Measurements from ENCODE around the gene CHID1.

DNA sequence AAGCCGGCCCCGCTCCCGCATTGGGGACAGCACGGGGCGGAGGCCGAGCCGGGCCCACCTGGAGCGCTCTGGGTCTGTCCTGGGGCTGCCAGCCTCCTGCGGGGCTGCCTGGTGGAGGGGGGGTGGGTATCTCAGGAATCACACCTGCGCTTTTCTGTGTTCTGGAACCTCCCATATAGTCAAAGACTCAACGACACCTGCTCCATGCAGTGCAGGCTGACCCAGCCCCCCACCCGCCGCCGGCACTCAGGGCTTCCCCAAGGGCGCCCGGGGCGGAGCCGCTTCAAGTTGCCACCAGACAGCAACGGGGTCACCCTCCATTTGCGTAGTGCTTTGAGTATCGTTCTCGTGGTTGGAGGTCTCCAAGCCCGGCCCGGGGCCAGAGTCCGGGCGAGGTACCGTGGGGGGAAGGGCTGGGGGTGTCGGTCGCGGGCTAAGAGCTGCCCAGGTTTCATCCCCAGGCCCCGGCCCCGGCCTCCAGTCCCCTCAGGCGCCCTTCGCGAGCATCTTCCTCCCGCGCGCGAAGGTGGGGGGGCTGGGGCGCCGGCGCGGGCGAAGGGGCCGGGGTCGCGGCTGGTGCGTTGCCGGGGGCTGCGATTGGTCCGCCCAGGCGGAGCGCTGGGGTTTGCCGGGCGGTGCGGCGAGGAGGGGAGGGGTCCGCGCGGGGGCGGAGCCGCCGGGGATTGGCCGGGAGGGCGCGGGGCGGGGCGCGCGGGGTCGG is 61.3 kb downstream of the CHID1 start:
- TF ChIP-seq EZH2 (IDR thresholded peaks at IDR 0.05; ENCODE audit: insufficient read depth, poor library complexity, severe bottlenecking) = no peak
- TF ChIP-seq EZH2phosphoT487 (IDR thresholded peaks at IDR 0.05; ENCODE audit: insufficient read depth, low read depth) = no peak
